SJSA1 (cell line): Measurements from ENCODE around the gene SLC25A3. TPM values are rescaled to one million over a fixed set of nuclear protein-coding genes. Genes with fewer than 3 reads are reported as not detected.
A peak's percentile ranks its signal among the peaks of the same experiment; 100 is the strongest.

Experiments
- DNase-seq, 2 experiments: peaks; one replicate each; pipeline ENCODE4 v3.0.0-alpha.2; 2015 to 2020; ENCODE audit warnings: low spot score in 2 of 2, low read depth in 1 of 2
- H3K27ac ChIP-seq: fragments of 250-450 bp; sonication (Bioruptor Pico); 2 replicates; pipeline ENCODE4 v1.5.1; 2020; ENCODE audit warnings: mild to moderate bottlenecking, moderate library complexity
- H3K27me3 ChIP-seq: fragments of 250-450 bp; sonication (Bioruptor Pico); replicated peaks from 2 replicates; pipeline ENCODE4 v1.5.1; 2020; ENCODE audit warnings: mild to moderate bottlenecking, moderate library complexity
- H3K36me3 ChIP-seq: fragments of 250-450 bp; sonication (Bioruptor Pico); 2 replicates; pipeline ENCODE4 v1.5.1; 2020; ENCODE audit warnings: mild to moderate bottlenecking
- H3K4me1 ChIP-seq: fragments of 250-450 bp; sonication (Bioruptor Pico); replicated peaks from 2 replicates; pipeline ENCODE4 v1.6.1; 2021; ENCODE audit warnings: mild to moderate bottlenecking
- H3K4me3 ChIP-seq: fragments of 250-450 bp; sonication (Bioruptor Pico); 2 replicates; pipeline ENCODE4 v1.5.1; 2020; ENCODE audit warnings: mild to moderate bottlenecking
- H3K9me3 ChIP-seq: fragments of 250-450 bp; sonication (Bioruptor Pico); replicated peaks from 2 replicates; pipeline ENCODE4 v1.5.1; 2020; ENCODE audit warnings: mild to moderate bottlenecking
- total RNA-seq: library from RNA; depleted of rRNA; stranded (reverse); fragments of >200 nt; shearing (Covaris generic); gene quantifications from 2 replicates; pipeline ENCODE4 v1.2.3, GENCODE V29; 2014; rRNA removed

Gene SLC25A3
- total RNA-seq, 1 experiment from 2014 or later: 907 TPM

DNA sequence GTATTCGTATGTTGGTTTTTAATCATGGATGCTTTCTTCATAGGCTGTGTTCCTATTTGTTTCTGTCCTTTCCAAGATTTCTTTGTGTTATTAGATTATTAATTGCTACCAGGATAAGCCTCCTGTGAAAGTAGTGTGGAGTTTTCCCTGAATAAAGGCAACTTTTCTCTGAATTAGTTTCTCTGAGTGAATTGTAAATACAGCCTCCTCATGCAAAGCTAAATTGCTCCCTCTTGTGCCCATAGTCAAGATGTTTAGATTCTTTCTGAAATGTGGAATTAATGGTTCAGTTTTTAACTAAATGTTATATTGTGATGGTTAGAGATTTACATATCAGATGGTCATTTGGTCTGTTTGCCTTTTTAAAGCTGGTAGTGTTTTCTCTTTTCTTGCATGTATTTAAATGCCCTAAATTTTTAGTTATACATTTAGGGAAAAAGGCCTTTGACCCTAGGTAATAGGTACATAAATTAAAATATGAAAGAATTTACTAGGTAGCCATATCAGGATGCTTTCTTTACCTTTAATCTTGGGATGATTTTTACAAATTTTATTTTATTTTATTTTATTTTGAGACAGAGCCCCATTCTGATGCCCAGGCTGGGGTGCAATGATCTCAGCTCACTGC lies 60.5 kb downstream of the SLC25A3 start:
- no peaks in the 10 kb centered on the region for H3K27me3 ChIP-seq
- no peak overlapping the region for H3K4me3 ChIP-seq
- peaks cover 51% of the 10 kb centered on the region for H3K36me3 ChIP-seq
- no peaks in the 10 kb centered on the region for H3K4me1 ChIP-seq
- peak in 1 of 2 experiments; percentile 34 for DNase-seq
- no peak overlapping the region for H3K27ac ChIP-seq
- H3K9me3 ChIP-seq: no peaks in the 10 kb centered on the region

Other genes starting within 250 kb of the SLC25A3 start
- 271 and 276 TPM in 2 replicates for gene TMPO, start 78.1 kb upstream of the SLC25A3 start, total RNA-seq
- 86.0 and 103 TPM in 2 replicates for gene IKBIP, start 51.1 kb downstream of the SLC25A3 start, total RNA-seq
- gene APAF1, start 51.6 kb downstream of the SLC25A3 start, total RNA-seq: 25.4 and 41.4 TPM in 2 replicates